DND-41 (cell line): ENCODE results near the gene VSIG10L2.

ENCODE experiments used
- EZH2 ChIP-seq: IDR thresholded peaks from 3 replicates; pipeline ENCODE4 v1.6.1; 2012; ENCODE audit warnings: borderline replicate concordance, low read depth, mild to moderate bottlenecking, moderate library complexity, low read length, inconsistent platforms; ENCODE audit not compliant: severe bottlenecking
- TF ChIP-seq, protein P1 (sequence below): IDR thresholded peaks from 2 replicates; pipeline ENCODE4 v1.5.1; 2012; ENCODE audit warnings: borderline replicate concordance, low read length, moderate library complexity, mild to moderate bottlenecking; ENCODE audit not compliant: poor library complexity, severe bottlenecking; ENCODE audit errors: extremely low read depth

GRCh38 chr11:125954945-125955640 lies 9.2 kb downstream of the VSIG10L2 start:
- TF ChIP-seq, protein P1, sequence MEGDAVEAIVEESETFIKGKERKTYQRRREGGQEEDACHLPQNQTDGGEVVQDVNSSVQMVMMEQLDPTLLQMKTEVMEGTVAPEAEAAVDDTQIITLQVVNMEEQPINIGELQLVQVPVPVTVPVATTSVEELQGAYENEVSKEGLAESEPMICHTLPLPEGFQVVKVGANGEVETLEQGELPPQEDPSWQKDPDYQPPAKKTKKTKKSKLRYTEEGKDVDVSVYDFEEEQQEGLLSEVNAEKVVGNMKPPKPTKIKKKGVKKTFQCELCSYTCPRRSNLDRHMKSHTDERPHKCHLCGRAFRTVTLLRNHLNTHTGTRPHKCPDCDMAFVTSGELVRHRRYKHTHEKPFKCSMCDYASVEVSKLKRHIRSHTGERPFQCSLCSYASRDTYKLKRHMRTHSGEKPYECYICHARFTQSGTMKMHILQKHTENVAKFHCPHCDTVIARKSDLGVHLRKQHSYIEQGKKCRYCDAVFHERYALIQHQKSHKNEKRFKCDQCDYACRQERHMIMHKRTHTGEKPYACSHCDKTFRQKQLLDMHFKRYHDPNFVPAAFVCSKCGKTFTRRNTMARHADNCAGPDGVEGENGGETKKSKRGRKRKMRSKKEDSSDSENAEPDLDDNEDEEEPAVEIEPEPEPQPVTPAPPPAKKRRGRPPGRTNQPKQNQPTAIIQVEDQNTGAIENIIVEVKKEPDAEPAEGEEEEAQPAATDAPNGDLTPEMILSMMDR, result no peak
- no peak for TF ChIP-seq EZH2
